ENCODE results near the gene EXOC4.

- TF ChIP-seq USF2 (IDR thresholded peaks at IDR 0.05; ENCODE audit: low read length), result no peak
- no peak for TF ChIP-seq EZH2 (IDR thresholded peaks at IDR 0.05; ENCODE audit: low read depth, low read length, severe bottlenecking)
- TF ChIP-seq POLR2AphosphoS5 (IDR thresholded peaks at IDR 0.05; ENCODE audit: low read depth, low read length), result no peak
- TF ChIP-seq MAFK (IDR thresholded peaks at IDR 0.05; ENCODE audit: low read depth, low read length), result no peak
- TF ChIP-seq CTCF (IDR thresholded peaks at IDR 0.05; ENCODE audit: control extremely low read depth in 1 of 3, insufficient read depth in 1 of 3, low read depth in 1 of 3, low read length in 3 of 3), result no peak
- no peak for TF ChIP-seq POLR2A (IDR thresholded peaks at IDR 0.05; ENCODE audit: control extremely low read depth in 1 of 2, low read depth in 2 of 2, low read length in 2 of 2)
- no peak for TF ChIP-seq JUND (IDR thresholded peaks at IDR 0.05; ENCODE audit: low read length)
- no peak for TF ChIP-seq EP300 (IDR thresholded peaks at IDR 0.05; ENCODE audit: borderline replicate concordance in 1 of 2, low read depth in 2 of 2, low read length in 2 of 2)
- TF ChIP-seq KDM1A (IDR thresholded peaks at IDR 0.05; ENCODE audit: borderline replicate concordance, low read length), result no peak
- no peak for TF ChIP-seq TAF1 (IDR thresholded peaks at IDR 0.05; ENCODE audit: low read depth, low read length)
These were observed 396 bp upstream of the EXOC4 start for GRCh38 chr7:133252506-133252857.
